GM19240 (cell line): Measurements from ENCODE around the gene EFEMP1.

Experiments
- DNase-seq: peaks from one replicate; pipeline ENCODE4 v3.0.0; 2011; ENCODE audit warnings: low spot score; ENCODE audit not compliant: insufficient read length

The EFEMP1 gene

GRCh38 chr2:55934337-55934736, 10.8 kb upstream of the EFEMP1 start:
- DNase-seq = no peak

DNA sequence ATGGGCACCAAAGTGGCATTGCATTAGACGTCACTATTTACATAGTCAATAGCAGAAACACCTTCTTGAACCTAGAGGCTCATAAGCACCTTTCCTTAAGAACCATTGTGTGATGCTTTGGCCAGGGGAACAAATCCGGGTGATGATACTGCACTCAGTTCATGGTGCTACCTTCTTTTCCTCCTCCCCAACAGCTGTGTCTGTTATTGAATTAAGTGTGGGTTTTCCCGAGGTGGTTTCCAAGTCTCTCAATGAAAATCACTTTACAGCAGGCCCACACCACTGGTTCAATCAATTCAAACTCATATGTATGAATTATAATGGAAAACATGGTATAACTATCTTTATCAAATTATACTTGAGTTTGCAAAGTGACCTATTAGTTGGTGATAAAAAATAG, 9.3 kb upstream of the EFEMP1 start:
- no peak for DNase-seq

GRCh38 chr2:55931281-55931680, 7.7 kb upstream of the EFEMP1 start:
- DNase-seq = no peak

DNA sequence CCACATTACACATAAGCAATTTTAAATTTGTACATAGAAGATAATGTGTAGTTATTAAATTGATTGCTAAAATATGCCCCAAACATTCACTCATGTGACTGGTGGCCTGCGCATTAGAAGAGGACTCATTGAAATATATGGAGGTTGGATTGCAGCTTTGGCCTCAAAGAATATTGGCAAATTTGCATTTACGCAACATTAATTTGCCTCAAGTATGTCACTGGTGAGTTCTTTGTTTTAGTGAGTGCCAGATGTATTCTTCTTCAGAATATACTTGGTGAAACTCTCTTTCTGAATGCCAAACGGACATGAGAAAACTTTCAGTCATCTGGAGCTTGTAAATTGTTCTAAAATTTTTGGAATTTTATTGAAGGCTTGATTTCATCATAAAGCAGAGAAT, 5.9 kb upstream of the EFEMP1 start:
- no peak for DNase-seq

- no peak for DNase-seq
Measured at GRCh38 chr2:55926974-55927373, 3.4 kb upstream of the EFEMP1 start.

- no peak for DNase-seq
Measured at GRCh38 chr2:55926246-55926645, 2.7 kb upstream of the EFEMP1 start.

- DNase-seq = no peak
Measured at GRCh38 chr2:55923982-55924321, 370 bp upstream of the EFEMP1 start.

GRCh38 chr2:55922291-55922907, 1.2 kb downstream of the EFEMP1 start:
- no peak for DNase-seq

GRCh38 chr2:55919574-55919973, 4.0 kb downstream of the EFEMP1 start:
- no peak for DNase-seq

DNA sequence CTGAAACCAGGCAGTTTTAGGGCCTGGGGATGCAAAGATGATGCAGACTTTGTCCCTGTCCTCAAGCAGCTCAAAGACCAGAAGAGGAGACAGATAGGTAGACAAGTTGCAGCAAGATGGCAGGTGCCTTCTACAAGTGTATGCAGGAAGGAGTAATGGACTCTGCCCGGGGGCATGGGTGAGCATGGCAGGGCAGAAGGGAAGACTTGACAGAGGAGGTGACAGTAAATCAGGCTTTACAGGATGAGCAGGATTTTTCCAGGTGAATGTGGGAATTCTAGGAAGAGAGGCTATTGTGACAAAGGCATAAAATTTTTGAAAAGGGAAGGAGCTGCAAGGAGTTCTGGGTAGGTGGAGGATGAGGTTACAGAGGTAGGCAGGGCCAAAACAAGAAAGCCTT, 4.7 kb downstream of the EFEMP1 start:
- no peak for DNase-seq

GRCh38 chr2:55917713-55918390, 5.7 kb downstream of the EFEMP1 start:
- DNase-seq = no peak

DNA sequence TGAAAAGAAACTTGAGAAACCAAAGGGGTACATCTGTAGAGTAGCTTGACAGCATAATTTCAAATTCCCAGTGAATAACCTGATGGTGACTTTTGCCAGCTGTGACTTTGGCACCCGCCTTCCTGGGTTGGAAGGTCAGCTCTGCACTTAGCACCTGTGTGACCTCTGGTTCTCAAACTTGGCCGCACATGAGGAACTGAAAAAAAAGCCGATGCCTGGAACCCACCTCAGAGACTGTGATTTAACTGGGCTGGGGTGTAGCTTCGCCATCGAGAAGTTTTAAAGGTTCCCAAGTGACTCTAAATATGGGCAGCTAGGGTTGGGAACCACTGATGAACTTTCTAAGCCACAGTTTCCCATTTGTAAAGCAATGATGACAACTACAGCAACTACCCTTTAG, 6.5 kb downstream of the EFEMP1 start:
- DNase-seq = no peak

DNA sequence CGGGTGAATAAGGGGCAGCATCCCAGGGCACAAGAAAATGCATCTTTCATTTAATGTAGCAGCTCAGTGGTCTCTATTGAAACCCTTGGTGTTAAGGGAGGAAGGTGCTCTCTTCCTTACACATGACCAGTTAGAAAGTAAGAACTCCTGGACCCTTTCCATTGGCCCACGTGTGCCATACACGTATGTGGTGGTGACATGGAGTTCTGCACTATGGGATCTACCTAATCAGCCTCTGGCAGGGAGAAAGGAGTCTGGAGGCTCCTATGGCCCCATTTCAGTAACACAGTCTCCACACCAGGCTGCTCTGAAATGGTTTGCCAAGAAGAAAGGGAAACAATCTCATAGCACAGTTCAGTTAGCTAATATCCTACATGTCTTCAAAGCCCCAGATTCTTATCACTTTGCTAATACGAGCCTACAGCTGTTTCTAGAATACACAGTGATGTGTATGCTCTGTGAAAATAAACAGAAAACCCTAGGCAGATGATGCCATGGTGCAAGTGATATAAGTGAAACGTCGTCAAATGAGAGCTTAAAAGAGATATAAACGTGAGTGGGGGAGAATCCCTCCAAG, 7.0 kb downstream of the EFEMP1 start:
- no peak for DNase-seq

GRCh38 chr2:55914786-55915185, 8.8 kb downstream of the EFEMP1 start:
- DNase-seq = no peak

DNA sequence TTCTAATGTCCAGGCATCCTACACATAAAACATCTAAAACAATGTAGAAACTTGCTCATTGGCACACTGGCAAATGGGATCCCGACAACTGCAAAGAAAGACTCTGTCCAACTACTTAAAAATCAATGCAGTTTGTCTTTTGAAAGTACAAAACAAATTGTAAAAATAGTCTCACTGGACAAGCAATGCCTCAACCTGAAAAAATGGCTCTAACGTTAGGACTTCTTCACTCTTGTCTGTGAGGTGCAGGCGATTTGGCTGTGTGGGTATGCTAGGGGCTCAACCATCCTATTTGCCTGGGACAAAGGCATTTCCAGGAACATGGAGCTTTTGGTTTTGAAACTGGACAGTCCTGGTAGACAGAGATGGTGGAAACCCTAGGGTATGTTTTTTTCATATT, 10.7 kb downstream of the EFEMP1 start:
- DNase-seq = no peak

- no peak for DNase-seq
Measured at GRCh38 chr2:55910077-55910476, 13.5 kb downstream of the EFEMP1 start.

- no peak for DNase-seq
Measured at GRCh38 chr2:55907686-55908085, 15.9 kb downstream of the EFEMP1 start.

DNA sequence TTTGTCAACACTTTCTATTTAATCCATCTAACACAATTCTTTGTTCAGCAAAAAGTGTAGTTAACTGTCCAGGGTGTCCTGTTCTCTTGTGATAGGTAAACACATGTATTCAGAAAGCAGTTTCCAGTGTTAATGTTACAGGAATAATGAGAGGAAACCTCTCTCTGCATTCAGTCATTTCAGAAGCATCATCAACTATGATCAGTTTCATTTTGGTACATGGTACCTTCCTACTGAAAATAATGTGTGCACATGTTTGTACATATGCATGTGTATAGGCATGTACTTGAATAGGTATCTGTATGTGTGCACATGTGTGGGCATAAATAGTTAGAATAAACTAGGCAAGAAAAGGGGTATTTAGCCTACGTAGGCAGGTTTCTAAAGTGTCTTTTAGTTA, 16.6 kb downstream of the EFEMP1 start:
- no peak for DNase-seq

DNA sequence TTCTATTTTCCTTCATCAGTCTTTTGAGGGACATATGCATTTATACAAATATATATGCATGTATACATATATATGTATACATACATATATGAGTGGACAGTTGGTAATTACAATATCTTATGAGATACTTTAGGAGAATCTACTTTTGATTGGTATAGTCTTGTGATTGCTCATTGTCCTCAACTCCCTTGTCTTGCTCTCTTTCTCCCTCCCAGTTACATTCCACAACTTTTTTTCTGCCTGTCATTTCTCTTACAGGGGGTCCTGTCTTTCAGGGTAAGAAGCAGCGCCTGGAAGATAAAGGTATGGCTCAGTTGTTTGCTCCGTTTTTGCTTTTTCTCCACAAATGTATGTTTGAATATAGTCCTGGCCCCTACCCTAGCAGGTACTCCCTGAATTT, 19.9 kb downstream of the EFEMP1 start:
- no peak for DNase-seq

DNA sequence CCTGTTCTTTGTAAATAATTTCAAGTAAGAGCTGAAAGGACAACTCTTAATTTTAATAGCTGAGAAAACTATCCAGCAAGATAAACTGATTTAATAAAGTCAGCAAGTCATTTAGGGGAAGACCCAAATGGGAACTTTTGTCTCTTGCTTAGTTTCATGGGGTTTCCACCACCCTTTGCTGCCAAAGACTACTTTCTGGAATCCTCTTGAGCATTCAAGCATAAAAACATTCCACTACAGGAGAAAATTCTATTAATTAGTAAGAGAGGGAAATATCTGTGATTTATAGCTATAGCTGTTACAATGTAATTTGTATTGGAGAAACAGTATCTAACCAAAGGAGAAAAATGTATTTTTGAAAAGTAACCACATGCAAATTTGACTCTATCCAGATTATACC, 20.6 kb downstream of the EFEMP1 start:
- no peak for DNase-seq

GRCh38 chr2:55902429-55902828, 21.2 kb downstream of the EFEMP1 start:
- no peak for DNase-seq

DNA sequence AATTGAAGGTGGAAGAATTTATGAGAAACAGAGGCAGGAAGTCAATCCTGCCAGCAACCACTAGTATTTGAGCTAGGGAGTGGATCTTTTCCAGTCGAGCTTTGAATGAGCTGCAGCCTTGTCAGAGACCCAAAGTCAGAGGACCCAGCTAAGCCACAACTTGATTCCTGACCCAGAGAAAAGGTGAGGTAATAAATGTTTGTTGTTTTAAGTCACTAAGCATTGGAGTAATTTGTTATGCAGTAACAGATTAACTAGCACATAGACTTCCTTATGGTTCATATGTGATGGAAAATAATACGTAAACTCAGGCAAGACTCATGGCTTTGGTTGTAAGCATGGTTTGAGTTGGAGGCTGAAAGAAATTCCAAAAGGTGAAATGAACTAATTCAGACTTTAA, 21.6 kb downstream of the EFEMP1 start:
- no peak for DNase-seq

- DNase-seq = no peak
Measured at GRCh38 chr2:55901322-55901721, 22.3 kb downstream of the EFEMP1 start.
